GM21367 (cell line): ENCODE measurements around the gene RAPGEF2.

Experiments used
- ATAC-seq: cut with Tn5 transposase; IDR thresholded peaks from one replicate; pipeline ENCODE4 v1.9.1; 2021; ENCODE audit not compliant: unreplicated experiment

Gene RAPGEF2

GRCh38 chr4:159129814-159130550 is 27.1 kb downstream of the RAPGEF2 start:
- ATAC-seq = no peak

- ATAC-seq = no peak
Observed at GRCh38 chr4:159131564-159131963, 28.7 kb downstream of the RAPGEF2 start.

GRCh38 chr4:159134429-159134828 is 31.6 kb downstream of the RAPGEF2 start:
- ATAC-seq = no peak

- ATAC-seq = no peak
Observed at GRCh38 chr4:159137176-159137575, 34.3 kb downstream of the RAPGEF2 start.

GRCh38 chr4:159138436-159138835 is 35.6 kb downstream of the RAPGEF2 start:
- ATAC-seq = no peak

- ATAC-seq = no peak
Observed at GRCh38 chr4:159141193-159141592, 38.3 kb downstream of the RAPGEF2 start.

- ATAC-seq = no peak
Observed at GRCh38 chr4:159142241-159142640, 39.4 kb downstream of the RAPGEF2 start.

- ATAC-seq = no peak
Observed at GRCh38 chr4:159142681-159143384, 40.0 kb downstream of the RAPGEF2 start.

GRCh38 chr4:159143687-159144086 is 40.8 kb downstream of the RAPGEF2 start:
- no peak for ATAC-seq

GRCh38 chr4:159144112-159144694 is 41.3 kb downstream of the RAPGEF2 start:
- no peak for ATAC-seq

GRCh38 chr4:159145318-159145991 is 42.6 kb downstream of the RAPGEF2 start:
- no peak for ATAC-seq

GRCh38 chr4:159145992-159146330 is 43.1 kb downstream of the RAPGEF2 start:
- ATAC-seq = no peak

- no peak for ATAC-seq
Observed at GRCh38 chr4:159146488-159146887, 43.6 kb downstream of the RAPGEF2 start.

GRCh38 chr4:159148441-159148840 is 45.6 kb downstream of the RAPGEF2 start:
- ATAC-seq = no peak

GRCh38 chr4:159149666-159150065 is 46.8 kb downstream of the RAPGEF2 start:
- no peak for ATAC-seq

- peak; percentile 42 for ATAC-seq
Observed at GRCh38 chr4:159150396-159150795, 47.5 kb downstream of the RAPGEF2 start.

- ATAC-seq = peak; percentile 52
Observed at GRCh38 chr4:159150821-159151390, 48.0 kb downstream of the RAPGEF2 start.

- ATAC-seq = no peak
Observed at GRCh38 chr4:159151689-159152088, 48.8 kb downstream of the RAPGEF2 start.

GRCh38 chr4:159152181-159152580 is 49.3 kb downstream of the RAPGEF2 start:
- ATAC-seq = no peak

- no peak for ATAC-seq
Observed at GRCh38 chr4:159153669-159154068, 50.8 kb downstream of the RAPGEF2 start.

- no peak for ATAC-seq
Observed at GRCh38 chr4:159155119-159155518, 52.2 kb downstream of the RAPGEF2 start.
